ENCODE measurements around the gene NEDD4L.
"Not testable (repeated sequence)": the region's sequence is repeated elsewhere in the genome, so short reads cannot be mapped to it uniquely, and the experiment has no call there.

Gene NEDD4L

GRCh38 chr18:58407649-58408407 lies 363.8 kb downstream of the NEDD4L start:
- DNase-seq = no peak

DNA sequence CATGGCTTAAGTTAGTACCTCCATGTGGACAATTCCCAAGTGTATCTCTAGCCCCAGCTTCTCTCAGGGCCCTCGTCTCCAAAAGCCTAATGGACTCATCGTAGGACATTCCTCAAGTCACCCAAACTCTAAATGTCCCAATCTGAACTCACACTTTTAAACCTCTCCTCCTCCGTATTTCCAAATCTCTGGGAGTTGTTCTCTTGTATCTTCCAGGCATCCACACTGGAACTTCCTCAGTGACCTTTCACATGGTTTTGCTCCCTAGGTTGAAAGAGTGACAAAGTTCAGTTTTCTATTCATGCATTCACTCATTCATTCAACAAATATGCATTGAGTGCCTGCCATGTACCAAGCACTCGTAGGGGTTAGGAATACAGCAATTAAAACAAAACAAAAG lies 364.6 kb downstream of the NEDD4L start:
- no peak for DNase-seq

DNA sequence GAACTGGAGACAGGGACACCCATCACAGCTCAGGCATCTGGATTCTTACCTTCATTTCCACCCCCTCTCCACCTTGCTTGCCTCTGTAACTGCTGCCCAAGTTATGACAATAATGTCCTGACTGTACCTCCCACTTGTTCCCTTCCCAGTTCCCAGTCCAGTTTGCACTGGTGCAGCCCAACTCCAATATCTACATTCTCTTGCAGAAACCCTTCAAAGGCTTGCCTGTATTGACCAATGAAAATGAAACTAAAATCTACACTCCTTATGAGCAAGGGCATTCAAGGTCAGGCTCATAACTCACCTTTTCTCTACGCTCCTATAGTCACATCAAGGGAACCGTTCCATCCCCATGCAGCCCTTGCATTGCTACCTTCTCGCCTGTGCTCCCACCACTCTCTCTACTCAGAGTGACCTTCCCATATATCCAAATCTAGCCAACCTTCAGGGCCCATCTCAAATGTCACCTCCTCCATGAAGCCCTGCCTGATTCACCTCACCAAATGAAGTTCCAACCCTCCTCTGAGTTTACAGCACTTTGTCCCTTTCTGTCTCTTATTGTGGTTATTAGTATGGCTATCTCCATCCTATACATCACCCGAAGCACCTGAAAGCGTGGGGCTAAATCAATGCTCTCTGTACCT lies 365.9 kb downstream of the NEDD4L start:
- DNase-seq = no peak

GRCh38 chr18:58411323-58411722 lies 367.3 kb downstream of the NEDD4L start:
- DNase-seq = no peak

DNA sequence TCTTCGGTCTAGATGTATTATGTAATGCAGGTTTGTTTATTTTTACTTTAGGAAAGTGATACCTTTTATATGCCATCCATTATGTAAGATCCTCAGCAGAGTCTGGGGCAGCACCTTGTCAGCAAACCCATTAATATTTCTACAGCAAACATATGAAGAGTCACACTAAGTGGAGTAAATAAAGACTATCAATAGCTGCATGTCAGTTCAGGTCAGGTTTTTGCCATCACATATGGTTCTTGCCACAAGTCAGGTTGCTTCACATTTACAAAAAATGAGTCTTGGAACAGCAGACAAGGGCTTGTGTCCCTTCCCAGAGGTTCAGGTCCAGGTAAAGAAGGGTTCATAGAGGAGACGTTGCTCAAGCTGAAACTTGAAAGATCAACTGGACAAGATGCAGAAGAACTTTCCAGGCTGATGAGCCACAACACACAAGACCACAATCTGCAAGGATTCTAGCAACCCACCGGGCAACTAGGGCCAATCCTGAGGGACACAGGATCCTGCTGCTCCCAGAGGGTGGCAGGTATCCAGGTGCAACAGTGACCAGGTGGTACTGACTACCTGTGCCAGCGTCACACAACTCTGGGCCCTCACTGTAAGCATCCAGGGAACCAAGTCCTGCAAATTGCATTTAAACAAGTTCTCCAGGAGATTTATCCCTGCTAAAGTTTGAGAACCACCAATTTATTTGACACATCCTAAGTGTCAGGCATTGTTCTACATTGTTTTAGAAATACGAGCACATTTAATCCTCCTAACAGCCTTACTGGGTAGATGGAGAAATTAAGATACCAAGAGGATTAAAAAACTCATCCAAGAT lies 369.0 kb downstream of the NEDD4L start:
- no peak for DNase-seq

DNA sequence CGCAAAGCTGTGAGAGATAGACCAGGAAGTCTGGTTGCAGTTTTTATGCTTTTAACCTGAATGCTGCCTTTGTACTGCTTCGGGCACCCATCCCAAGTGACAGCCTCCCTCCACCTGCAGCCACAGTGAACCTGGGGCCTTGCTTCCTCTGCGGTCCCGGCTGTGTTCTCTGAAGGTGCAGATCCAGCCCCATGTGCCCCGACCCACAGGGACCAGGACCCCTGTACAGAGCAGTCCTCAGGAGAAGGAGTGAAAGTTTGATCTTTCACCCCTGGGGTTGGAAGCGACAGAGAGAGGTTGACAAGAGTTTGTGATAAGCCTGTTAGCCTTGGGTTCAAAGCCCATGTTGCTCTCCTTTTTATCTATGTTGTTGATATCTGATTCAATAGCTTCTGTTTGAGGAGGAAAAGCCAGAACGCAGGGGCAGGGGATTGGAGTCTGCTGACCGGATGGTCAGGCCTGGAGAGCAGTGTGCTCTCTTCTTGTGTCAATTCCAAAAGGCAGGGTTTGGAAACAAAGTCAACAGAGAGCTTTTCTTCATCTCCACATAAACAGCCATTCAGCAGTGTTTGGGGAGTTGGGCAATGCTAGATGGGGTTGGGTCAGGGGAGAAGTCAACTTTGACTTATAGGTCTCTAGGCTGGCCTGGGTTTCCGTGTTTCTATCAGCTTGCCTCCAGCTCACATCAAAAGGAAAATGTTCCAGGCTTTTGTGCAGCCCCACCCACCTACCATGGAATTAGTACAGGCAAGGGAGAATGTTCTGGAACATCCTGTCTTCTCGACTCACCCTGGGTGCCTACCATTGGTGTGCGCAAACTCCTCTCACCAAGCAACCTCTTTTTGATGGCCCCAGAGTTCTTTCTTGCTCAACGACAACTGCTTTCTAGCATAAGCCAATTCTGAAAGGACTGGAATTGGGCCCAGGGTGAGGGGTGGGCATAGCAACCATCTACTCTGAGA lies 369.9 kb downstream of the NEDD4L start:
- DNase-seq = no peak

- no peak for DNase-seq
Observed at GRCh38 chr18:58416014-58416703, 372.1 kb downstream of the NEDD4L start.

GRCh38 chr18:58416704-58417683 lies 373.0 kb downstream of the NEDD4L start:
- DNase-seq = no peak

DNA sequence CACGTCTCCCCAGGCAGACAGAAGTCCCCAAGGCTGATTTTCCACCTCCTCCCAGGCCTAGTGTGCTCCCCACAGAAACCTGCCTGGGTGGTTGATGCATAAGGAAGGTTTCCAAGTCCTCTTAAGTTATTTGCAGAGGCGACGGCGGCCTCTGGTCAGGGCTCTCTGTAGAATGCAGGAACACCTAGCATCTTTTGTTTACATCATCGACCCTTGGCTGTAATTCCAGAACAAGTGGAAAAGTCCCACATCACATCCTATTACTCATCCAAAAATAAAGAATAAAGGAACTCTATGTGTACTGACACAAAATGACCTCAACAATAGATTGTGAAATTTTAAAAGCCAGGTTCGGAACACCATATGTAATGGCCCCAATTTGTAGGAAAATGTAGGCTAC lies 373.7 kb downstream of the NEDD4L start:
- no peak for DNase-seq

DNA sequence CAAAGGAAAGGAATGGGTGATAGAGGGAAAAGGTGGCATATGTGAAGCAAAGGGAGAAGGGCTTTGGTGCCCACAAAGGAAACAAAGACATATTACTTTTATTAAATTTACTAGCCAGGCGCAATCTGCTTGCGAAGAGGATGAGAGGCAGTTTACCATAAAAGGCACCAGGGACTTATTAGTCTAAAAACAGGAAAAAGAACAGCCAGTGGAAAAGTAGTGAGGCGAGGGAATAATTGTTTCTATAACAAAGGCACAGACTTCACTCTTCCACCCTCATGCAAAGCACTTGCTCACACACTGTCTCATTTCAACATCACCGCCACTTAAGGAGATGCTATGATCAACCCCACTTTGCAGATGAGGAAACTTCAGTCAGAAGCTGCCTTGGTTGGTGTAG lies 374.3 kb downstream of the NEDD4L start:
- DNase-seq = no peak

DNA sequence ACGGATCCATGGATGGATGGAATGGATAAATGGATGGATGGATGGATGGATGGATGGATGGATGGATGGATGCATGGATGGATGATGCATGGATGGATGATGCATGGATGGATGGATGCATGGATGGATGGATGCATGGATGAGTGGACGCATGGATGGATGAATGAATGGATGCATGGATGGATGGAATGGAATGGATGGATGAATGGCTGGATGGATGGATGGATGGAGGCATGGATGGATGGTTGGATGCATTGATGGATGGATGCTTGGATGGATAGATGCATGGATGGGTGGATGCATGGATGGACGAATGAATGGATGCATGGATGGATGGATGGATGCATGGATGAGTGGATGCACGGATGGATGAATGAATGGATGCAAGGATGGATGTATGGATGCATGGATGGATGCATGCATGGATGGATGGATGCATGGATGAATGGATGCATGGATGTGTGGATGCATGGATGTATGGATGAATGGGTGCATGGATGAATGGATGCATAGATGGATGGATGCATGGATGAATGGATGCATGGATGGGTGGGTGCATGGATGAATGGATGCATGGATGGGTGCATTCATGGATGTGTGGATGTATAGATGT lies 375.7 kb downstream of the NEDD4L start:
- no peak for DNase-seq

DNA sequence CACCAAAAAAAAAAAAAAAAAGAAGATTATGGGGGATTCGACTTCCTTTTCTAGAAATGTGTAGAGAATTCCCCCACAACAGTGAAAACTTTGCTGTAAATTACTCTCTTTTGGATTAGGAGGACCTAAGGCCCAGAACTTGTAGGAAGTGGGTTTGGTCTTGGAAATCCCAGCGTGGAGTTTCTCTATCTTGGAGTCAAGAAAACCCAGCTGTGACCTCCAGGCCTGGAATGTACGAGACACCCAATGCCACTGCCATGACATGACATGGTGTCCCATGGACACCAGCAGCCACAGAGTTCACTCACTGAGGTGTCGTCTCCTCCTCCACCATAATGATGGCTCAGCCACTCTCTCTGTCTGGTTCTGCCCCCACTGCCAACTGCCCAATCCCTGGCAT lies 382.6 kb downstream of the NEDD4L start:
- DNase-seq = no peak

DNA sequence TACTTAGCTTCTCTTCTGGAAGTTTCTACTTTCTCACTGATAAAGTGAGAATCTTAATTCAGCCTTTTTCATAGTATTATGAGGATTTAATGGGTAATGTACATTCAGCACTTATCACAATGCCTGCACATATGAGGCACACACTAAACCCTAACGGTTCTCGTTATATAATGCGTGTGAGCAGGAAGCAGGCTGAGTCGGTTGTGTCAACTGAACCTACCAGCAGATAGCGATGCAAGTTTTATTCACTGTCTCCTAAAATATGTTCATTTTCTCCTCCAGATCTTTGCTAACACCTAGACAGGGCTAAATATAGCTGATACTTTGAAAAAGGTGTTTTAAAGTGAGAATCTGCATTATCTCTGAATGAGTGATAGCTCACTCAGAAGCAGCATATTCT lies 383.3 kb downstream of the NEDD4L start:
- no peak for DNase-seq

- no peak for DNase-seq
Observed at GRCh38 chr18:58429442-58429841, 385.4 kb downstream of the NEDD4L start.

DNA sequence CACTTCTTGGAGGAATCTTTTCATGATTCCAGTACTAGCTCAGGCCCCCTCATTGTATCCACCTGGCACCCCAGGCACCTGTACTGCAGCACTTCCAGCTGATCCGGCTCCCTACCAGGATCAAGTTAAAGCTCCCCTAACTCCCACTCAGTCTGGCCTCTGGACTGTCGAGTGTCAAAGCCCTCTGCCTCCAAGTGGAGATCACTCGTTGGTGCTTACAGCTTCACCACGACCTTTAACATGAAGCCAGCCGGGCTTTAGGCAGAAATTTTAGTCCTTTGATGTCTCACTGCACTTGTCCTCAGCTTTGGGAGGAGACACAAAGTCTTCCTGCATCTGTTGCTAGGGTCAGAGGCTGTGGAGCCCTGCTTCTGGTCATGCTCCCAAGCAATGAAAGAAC lies 387.2 kb downstream of the NEDD4L start:
- DNase-seq = no peak

GRCh38 chr18:58432050-58432727 lies 388.2 kb downstream of the NEDD4L start:
- DNase-seq = no peak

DNA sequence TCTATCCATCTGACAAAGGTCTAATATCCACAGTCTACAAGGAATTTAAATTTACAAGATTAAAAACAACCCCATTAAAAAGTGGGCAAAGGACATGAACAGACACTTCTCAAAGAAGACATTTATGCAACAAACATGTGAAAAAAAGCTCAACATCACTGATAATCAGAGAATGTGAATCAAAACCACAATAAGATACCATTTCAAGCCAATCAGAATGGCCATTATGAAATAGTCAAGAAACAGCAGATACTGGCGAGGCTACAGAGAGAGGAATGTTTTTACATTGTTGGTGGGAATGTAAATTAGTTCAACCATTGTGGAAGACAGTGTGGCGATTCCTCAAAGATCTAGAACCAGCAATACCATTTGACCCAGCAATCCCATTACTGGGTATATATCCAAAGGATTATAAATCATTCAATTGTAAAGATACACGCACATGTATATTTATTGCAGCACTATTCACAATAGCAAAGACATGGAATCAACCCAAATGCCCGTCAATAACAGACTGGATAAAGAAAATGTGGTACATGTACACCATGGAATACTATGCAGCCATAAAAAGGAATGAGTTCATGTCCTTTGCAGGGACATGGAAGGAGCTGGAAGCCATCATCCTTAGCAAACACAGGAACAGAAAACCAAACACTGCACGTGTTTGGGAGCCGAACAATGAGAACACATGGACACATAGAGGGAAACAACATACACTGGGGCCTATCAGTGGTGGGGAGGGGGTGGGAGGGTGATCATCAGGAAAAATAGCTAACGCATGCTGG lies 391.4 kb downstream of the NEDD4L start:
- not testable (repeated sequence) for DNase-seq

DNA sequence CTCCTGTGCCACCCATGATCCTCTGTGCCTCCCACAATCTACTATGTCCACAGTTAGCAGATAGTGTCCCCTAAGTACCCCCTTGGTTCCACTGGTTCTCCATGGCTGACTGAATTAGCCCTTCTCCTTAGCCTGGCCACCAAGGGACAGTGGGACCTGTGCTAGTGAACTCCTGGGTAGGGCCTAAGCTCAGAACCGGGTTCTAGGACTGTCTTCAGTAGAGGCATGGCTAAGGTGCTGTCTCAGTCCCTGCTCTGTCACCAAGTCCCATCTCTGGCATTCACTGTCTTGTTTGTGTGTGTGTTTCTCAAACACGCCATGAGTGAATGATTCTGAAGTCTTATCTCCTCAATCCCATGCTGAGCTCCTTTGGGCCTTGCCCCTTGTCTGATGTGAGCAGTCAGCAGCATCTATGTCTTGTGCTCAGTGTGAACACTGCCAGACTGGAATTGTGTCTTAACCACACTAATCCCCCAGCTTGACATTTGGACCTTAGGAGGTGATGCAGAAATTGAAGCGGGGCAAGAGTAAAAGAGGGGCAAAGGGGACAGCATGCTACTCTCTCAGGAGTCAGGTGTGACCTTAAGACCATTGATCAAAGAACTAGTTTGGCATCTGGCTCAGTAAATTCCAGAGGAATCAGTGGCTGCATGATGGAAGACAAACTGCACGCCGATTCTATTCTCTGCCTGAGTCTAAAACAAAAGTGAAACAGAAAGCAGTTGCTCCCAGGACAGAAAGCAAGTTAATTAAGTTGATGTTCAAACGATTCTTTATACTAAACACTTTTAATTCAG lies 394.3 kb downstream of the NEDD4L start:
- DNase-seq = no peak

Measured in NCI-H1048 (cell line).